PC-9 (cell line): Measurements from ENCODE around the gene ZNF468. TPM values are rescaled to one million over a fixed set of nuclear protein-coding genes. Genes with fewer than 3 reads are reported as not detected.
"Not testable (repeated sequence)": the region's sequence is repeated elsewhere in the genome, so short reads cannot be mapped to it uniquely, and the experiment has no call there.

ENCODE experiments used
- BruUV-seq: library from RNA; stranded (reverse); fragments of 400-500 nt; replicated peaks from 2 replicates; lab custom pipeline; 2021; lab: Mats Ljungman, UMichigan
- CTCF ChIA-PET: fragments of 300-600 bp; sonication (Branson Sonifier 250); formaldehyde crosslinking; loops from one replicate; lab custom pipeline; 2022; ENCODE audit warnings: antibody characterized with exemption; lab: Charles Lee
- POLR2A ChIA-PET: fragments of 300-600 bp; sonication (Branson Sonifier 250); formaldehyde crosslinking; loops from one replicate; lab custom pipeline; 2022; ENCODE audit warnings: antibody characterized with exemption; ENCODE audit not compliant: unreplicated experiment; lab: Charles Lee
- DNase-seq, 2 experiments: peaks; one replicate each; pipeline versions ENCODE4 v3.0.0 to v3.0.0-alpha.2; 2015 to 2022; ENCODE audit warnings: mixed read lengths in 1 of 2
- H2AFZ ChIP-seq: fragments of 200-600 bp; sonication (generic); 2 replicates; pipeline ENCODE4 v1.8.1; 2017; ENCODE audit warnings: antibody characterized with exemption
- H3F3A ChIP-seq: fragments of 200-600 bp; sonication (generic); 2 replicates; pipeline ENCODE4 v1.8.1; 2017; ENCODE audit warnings: antibody characterized with exemption, mild to moderate bottlenecking, low read depth; ENCODE audit not compliant: insufficient read depth
- H3K27ac ChIP-seq: fragments of 200-600 bp; sonication (generic); 2 replicates; pipeline ENCODE4 v1.6.1; 2016; ENCODE audit warnings: mixed run types
- H3K27me3 ChIP-seq: fragments of 200-600 bp; sonication (generic); 2 replicates; pipeline ENCODE4 v1.6.1; 2016; ENCODE audit warnings: low read depth, mixed run types; ENCODE audit not compliant: insufficient read depth
- H3K36me3 ChIP-seq: fragments of 200-600 bp; sonication (generic); 2 replicates; pipeline ENCODE4 v1.6.1; 2016; ENCODE audit warnings: low read depth, mixed run types
- H3K4me1 ChIP-seq: fragments of 200-600 bp; sonication (generic); replicated peaks from 2 replicates; pipeline ENCODE4 v1.6.1; 2016; ENCODE audit warnings: mixed run types; ENCODE audit not compliant: insufficient read depth
- H3K4me2 ChIP-seq: fragments of 200-600 bp; sonication (generic); 2 replicates; pipeline ENCODE4 v1.6.1; 2017; ENCODE audit warnings: mixed run types
- H3K4me3 ChIP-seq: fragments of 200-600 bp; sonication (generic); 2 replicates; pipeline ENCODE4 v1.6.1; 2016; ENCODE audit warnings: mixed run types
- H3K79me2 ChIP-seq: fragments of 200-600 bp; sonication (generic); 2 replicates; pipeline ENCODE4 v1.6.1; 2017; ENCODE audit warnings: low read depth, mixed run types
- H3K9me2 ChIP-seq: fragments of 200-600 bp; sonication (generic); 2 replicates; pipeline ENCODE4 v1.8.1; 2017; ENCODE audit warnings: mild to moderate bottlenecking; ENCODE audit not compliant: insufficient read depth
- H3K9me3 ChIP-seq: fragments of 200-600 bp; sonication (generic); 2 replicates; pipeline ENCODE4 v1.8.1; 2016; ENCODE audit warnings: low read depth; ENCODE audit not compliant: insufficient read depth
- H4K20me1 ChIP-seq: fragments of 200-600 bp; sonication (generic); 2 replicates; pipeline ENCODE4 v1.8.1; 2017; ENCODE audit not compliant: insufficient read depth
- EZH2 ChIP-seq: fragments of 200-600 bp; sonication (generic); IDR thresholded peaks from 2 replicates; pipeline ENCODE4 v1.8.0; 2017; ENCODE audit warnings: antibody characterized with exemption, low read depth
- intact Hi-C: fragments of 100-400 bp; cut with micrococcal nuclease; formaldehyde crosslinking; loops from one replicate; pipeline ENCODE4 v1.10.0; 2022; ENCODE audit not compliant: unreplicated experiment
- total RNA-seq: library from RNA; stranded (reverse); gene quantifications from 2 replicates; pipeline ENCODE4 v1.2.3, GENCODE V29; 2021
- TF ChIP-seq, protein P1 (sequence below): fragments of 200-600 bp; sonication (generic); conservative IDR thresholded peaks from 2 replicates; pipeline ENCODE4 v1.6.1; 2017; ENCODE audit warnings: mixed run types, antibody characterized with exemption, mild to moderate bottlenecking, moderate library complexity

The ZNF468 gene
- total RNA-seq, 1 experiment from 2014 or later, result 29.0 TPM

- CTCF ChIA-PET, result no interaction called here
- no peak overlapping the region for H3K27ac ChIP-seq
- no peaks in the 10 kb centered on the region for H3K27me3 ChIP-seq
- peaks cover 44% of the 10 kb centered on the region for H3K36me3 ChIP-seq
- H3F3A ChIP-seq, result no peaks in the 10 kb centered on the region
- BruUV-seq, result no TSS peak
- peaks cover 36% of the 10 kb centered on the region for H3K9me3 ChIP-seq
- no peak for DNase-seq
- no peaks in the 10 kb centered on the region for H3K79me2 ChIP-seq
- no peak overlapping the region for H2AFZ ChIP-seq
- H3K4me1 ChIP-seq, result no peaks in the 10 kb centered on the region
- H4K20me1 ChIP-seq, result no peaks in the 10 kb centered on the region
- TF ChIP-seq, protein P1, sequence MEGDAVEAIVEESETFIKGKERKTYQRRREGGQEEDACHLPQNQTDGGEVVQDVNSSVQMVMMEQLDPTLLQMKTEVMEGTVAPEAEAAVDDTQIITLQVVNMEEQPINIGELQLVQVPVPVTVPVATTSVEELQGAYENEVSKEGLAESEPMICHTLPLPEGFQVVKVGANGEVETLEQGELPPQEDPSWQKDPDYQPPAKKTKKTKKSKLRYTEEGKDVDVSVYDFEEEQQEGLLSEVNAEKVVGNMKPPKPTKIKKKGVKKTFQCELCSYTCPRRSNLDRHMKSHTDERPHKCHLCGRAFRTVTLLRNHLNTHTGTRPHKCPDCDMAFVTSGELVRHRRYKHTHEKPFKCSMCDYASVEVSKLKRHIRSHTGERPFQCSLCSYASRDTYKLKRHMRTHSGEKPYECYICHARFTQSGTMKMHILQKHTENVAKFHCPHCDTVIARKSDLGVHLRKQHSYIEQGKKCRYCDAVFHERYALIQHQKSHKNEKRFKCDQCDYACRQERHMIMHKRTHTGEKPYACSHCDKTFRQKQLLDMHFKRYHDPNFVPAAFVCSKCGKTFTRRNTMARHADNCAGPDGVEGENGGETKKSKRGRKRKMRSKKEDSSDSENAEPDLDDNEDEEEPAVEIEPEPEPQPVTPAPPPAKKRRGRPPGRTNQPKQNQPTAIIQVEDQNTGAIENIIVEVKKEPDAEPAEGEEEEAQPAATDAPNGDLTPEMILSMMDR, result no peak
- no peak for TF ChIP-seq EZH2
- H3K4me2 ChIP-seq, result no peak overlapping the region
- H3K9me2 ChIP-seq, result no peaks in the 10 kb centered on the region
- POLR2A ChIA-PET, result no interaction called here
- H3K4me3 ChIP-seq, result no peak overlapping the region
- intact Hi-C loops, result no loop called here
Observed at GRCh38 chr19:52809801-52810200, 47.6 kb downstream of the ZNF468 start.

DNA sequence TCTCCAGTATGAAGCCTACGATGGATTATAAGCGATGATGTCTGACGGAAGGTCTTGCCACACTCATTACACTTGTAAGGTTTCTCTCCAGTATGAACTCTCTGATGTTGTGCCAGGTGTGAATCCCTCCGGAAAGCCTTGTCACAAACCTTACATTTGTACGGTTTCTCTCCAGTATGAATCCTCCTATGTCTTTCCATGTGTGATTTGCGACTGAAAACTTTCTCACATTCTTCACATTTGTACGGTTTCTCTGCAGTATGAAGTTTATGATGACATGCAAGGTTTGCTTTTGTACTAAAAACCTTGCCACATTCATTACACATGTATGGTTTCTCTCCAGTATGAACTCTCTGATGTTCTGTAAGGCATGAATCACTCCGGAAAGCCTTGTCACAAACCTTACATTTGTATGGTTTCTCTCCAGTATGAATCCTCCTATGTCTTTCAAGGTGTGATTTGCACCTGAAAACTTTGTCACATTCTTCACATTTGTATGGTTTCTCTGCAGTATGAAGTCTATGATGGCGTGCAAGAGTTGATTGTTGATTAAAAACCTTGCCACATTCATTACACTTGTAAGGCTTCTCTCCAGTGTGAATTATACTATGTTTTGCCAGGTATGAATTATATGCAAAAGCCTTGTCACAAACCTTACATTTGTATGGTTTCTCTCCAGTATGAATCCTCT lies 57.3 kb downstream of the ZNF468 start:
- Histone ChIP-seq H3K9me3 (peaks cover 82% of the 10 kb centered on the region), H3K36me3 (peaks cover 45% of the 10 kb centered on the region)
- H3F3A ChIP-seq, H3K4me2 ChIP-seq, BruUV-seq, H3K9me2 ChIP-seq, H3K4me3 ChIP-seq, DNase-seq, H2AFZ ChIP-seq, POLR2A ChIA-PET, H3K79me2 ChIP-seq, H4K20me1 ChIP-seq, H3K27ac ChIP-seq, H3K27me3 ChIP-seq, H3K4me1 ChIP-seq, intact Hi-C loops, CTCF ChIA-PET: not testable (repeated sequence)

DNA sequence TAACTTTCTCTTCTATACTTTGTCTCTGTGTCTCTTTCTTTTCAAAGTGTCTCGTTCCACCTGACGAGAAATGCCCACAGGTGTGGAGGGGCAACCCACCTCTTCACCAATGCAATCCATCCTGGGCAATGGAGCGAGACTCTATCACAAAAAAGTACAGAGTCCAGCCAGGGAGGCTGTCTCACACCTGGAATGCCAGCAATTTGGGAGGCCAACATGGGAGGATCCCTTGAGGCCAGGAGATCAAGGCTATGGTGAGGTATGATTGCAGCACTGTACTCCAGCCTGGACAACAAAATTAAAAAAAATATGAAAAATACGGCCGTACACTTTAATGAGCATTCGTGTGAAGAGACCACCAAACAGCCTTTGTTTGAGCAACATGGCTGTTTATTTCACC lies 68.0 kb downstream of the ZNF468 start:
- H3K9me3 ChIP-seq, result peaks cover 19% of the 10 kb centered on the region
- peaks cover 13% of the 10 kb centered on the region for H3K79me2 ChIP-seq
- no peaks in the 10 kb centered on the region for H3K27me3 ChIP-seq
- intact Hi-C loops, result loop anchor here (5.0 kb wide), 1 partner anchor 133 kb away; the partner anchor contains the start of gene ZNF888
- no peaks in the 10 kb centered on the region for H3K36me3 ChIP-seq
- H3F3A ChIP-seq, result peaks cover 8% of the 10 kb centered on the region; the same call in 1 of the 2 replicates
- DNase-seq, result no peak
- H3K4me2 ChIP-seq, result no peak overlapping the region
- H3K9me2 ChIP-seq, result no peaks in the 10 kb centered on the region
- POLR2A ChIA-PET, result interaction anchor here (0.6 kb wide), 1 partner anchor 258 kb away, joined by 3 read pairs; no protein-coding TSS in a partner anchor
- no peak overlapping the region for H3K4me3 ChIP-seq
- BruUV-seq, result no TSS peak
- H3K4me1 ChIP-seq, result peaks cover 6% of the 10 kb centered on the region; the same call in 1 of the 2 replicates
- no peaks in the 10 kb centered on the region for H4K20me1 ChIP-seq
- H3K27ac ChIP-seq, result no peak overlapping the region
- H2AFZ ChIP-seq, result no peak overlapping the region
- CTCF ChIA-PET, result no interaction called here
- no peak for TF ChIP-seq EZH2
- TF ChIP-seq, protein P1, result no peak

Other genes starting within 250 kb of the ZNF468 start
- gene ZNF83, start 219.3 kb downstream of the ZNF468 start, total RNA-seq, result 54.6 and 60.6 TPM in 2 replicates
- gene ZNF611, start 122.6 kb downstream of the ZNF468 start, total RNA-seq, result 25.5 and 26.2 TPM in 2 replicates
- gene ZNF600, start 70.8 kb downstream of the ZNF468 start, total RNA-seq, result 21.4 and 27.9 TPM in 2 replicates
- 18.3 and 29.5 TPM in 2 replicates for gene ZNF28, start 36.0 kb downstream of the ZNF468 start, total RNA-seq
- gene ZNF320, start 40.0 kb upstream of the ZNF468 start, total RNA-seq, result 18.5 and 24.9 TPM in 2 replicates
- gene ZNF888, start 65.8 kb upstream of the ZNF468 start, total RNA-seq, result 10.8 and 14.5 TPM in 2 replicates
- 11.8 and 13.8 TPM in 2 replicates for gene ZNF816, start 105.3 kb upstream of the ZNF468 start, total RNA-seq
- gene ERVV-1, start 156.3 kb upstream of the ZNF468 start, total RNA-seq, result not detected in 2 replicates
- gene ERVV-2, start 187.1 kb upstream of the ZNF468 start, total RNA-seq, result 0.28 TPM in 1 of 2 replicates, not detected in the other
- gene ZNF160, start 245.8 kb upstream of the ZNF468 start, total RNA-seq, result 25.1 and 27.4 TPM in 2 replicates